H54 (cell line): ENCODE data around the gene CMTM1.
A peak's percentile ranks its signal among the peaks of the same experiment; 100 is the strongest.

ENCODE experiments used
- DNase-seq: peaks from one replicate; pipeline ENCODE4 v3.0.0; 2011; ENCODE audit warnings: low spot score, mixed read lengths; ENCODE audit not compliant: insufficient read length
- FAIRE-seq: peaks from 3 replicates; lab custom pipeline; 2011; peaks lifted over from hg19 to GRCh38; lab: Jason Lieb, UNC
- POLR2A ChIP-seq: IDR thresholded peaks from 2 replicates; pipeline ENCODE4 v1.6.1; 2011; ENCODE audit warnings: low read depth, mild to moderate bottlenecking, low read length

The CMTM1 gene

DNA sequence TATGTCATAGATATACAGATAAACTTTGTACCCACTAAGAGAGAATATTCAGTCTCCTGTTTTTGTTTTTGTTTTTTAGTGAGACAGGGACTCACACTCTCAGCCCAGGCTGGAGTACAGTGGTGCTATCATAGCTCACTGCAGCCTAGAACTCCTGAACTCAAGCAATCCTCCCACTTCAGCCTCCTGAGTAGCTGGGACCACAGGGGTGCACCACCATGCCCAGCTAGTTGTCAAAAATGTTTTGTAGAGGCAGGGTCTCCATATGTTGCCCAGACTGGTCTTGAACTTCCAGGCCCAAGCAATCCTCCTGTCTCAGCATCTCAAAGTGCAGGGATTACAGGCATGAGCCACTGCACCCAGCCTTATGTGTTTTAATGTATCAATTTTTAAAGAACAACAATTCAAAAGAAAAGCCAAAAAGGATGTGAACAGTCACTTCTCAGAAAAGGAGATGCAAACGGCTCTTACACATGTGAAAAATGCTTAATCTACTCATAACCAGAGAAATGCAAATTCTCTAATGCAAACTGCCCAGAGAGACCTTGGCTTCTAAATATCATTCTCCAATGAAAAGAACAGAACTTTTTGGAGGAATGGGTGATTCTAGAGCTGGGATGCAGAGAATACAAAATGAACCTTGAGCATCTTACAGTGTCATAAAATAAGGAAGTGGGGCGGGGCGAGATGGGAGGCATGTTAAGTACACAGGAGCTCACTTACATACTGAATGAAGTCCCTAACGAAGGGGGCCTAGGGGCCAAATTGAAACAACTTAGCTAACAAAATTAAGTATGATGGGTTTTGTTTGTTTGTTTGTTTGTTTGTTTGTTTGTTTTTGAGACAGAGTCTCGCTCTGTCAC lies 31.0 kb downstream of the CMTM1 start:
- DNase-seq (no peak), FAIRE-seq (no peak)
- TF ChIP-seq POLR2A: no peak

DNA sequence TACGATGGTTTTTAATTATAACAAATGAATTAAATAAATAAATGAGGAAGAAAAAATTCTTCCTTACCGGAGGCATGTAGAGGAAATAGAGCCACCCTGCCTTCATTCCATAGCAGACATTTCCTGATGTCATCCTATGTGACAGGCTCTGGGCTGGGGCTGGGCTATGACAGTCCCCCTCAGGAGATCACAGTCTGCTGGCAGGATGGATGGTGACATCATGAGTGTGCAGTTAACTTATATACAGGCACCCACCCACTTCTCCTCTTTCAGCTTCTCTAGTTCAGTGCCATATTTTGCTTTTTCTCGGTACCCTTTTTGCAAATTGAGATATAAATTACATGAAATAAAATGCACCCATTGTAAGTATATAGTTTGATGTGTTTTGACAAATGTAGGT lies 31.9 kb downstream of the CMTM1 start:
- FAIRE-seq: no peak
- DNase-seq: no peak
- no peak for TF ChIP-seq POLR2A

DNA sequence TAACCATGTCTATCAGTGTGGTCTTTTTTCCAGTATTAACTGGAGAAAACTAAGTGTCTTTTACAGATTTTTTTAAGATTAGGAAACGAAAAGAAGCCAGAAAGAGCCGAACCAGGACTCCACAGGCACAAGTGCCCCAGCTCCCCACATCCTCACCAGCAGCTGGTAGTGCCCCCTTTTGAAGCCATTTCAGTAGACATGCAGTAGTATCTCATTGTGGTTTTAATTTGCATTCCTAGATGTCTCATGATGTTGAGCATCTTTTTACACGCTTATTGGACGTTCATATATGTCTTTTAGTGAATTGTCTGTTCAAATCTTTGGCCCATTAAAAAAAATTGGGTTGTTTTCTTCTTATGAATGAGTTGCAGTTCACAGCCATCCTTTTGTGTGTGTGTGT lies 33.5 kb downstream of the CMTM1 start:
- DNase-seq (no peak), FAIRE-seq (no peak)
- no peak for TF ChIP-seq POLR2A

DNA sequence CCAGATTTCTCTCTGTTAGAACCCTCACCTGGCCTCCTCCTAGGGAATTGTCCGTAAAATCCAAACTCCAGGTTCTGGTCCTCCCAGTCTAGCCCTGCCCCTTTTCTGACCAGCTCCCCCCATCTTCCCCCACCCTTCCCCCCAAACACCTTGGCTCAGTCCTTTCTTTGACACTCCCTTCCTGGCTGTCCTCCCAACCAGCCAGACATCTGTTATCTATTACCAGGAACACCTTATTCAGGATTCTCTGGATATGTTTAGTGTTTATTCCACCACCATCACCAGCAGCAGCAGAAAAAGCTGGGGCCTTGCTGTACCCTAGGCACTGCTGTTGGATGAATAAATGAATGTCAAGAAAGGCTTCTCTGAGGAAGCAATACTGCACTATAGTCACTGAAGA lies 34.2 kb downstream of the CMTM1 start:
- no peak for TF ChIP-seq POLR2A
- FAIRE-seq: no peak
- no peak for DNase-seq

GRCh38 chr16:66601471-66601870 lies 35.2 kb downstream of the CMTM1 start:
- no peak for TF ChIP-seq POLR2A
- DNase-seq: no peak
- FAIRE-seq: no peak

GRCh38 chr16:66603537-66604375 lies 37.5 kb downstream of the CMTM1 start:
- FAIRE-seq: peak; percentile 6

GRCh38 chr16:66604376-66605176 lies 38.3 kb downstream of the CMTM1 start, which contains the start of gene CMTM3:
Gene CMTM3, plus strand, starts transcription at chr16:66604704. Its CDS starts 102 bp downstream, at chr16:66604806.
- FAIRE-seq: no peak

More at GRCh38 chr16:66603537-66604375, 37.5 kb downstream of the CMTM1 start:
- TF ChIP-seq POLR2A: no peak
- DNase-seq: peak; percentile 67

DNA sequence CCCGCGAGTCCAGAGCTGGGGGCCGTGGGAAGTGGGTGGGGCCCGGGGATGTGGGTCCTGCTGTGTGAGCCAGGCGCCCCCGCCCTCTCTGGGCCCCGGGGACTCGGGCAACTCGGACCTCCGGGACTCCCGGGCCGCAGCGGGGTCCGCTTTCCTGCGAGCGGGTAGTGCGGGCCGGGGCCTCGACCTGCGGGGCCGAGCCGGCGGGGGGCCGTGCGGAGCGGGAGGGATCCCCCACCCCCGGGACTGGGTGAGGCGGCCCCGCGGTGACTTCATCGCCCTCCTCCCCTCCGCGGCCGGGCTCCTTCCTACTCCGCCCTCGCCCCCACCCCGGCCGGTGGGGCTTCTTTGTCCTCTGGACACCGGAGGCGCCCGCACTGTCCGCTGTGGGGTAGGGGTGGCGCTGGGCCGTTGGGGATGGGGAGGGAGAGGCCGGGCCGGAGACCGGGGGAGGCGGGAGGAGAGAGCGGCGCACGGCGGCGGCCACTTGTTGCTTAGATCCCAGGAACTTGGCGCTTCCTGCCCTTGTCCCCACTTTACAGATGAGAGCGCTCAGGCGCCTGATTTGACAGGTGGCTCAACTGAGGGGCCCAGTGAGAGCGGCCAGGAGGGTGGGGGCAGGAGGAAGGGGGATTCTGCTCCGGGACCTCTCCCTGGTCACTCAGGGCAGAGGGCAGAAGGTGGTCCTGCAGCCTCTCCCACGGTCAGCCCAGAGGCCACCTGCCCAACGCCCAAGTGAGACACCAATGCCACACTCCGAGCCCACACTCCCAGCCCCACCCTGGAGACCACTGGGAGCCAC lies 39.1 kb downstream of the CMTM1 start:
- FAIRE-seq: no peak
- peak; percentile 56 for DNase-seq

More at GRCh38 chr16:66604376-66605176, 38.3 kb downstream of the CMTM1 start, which contains the start of gene CMTM3:
- DNase-seq: peak; percentile 60
- TF ChIP-seq POLR2A: no peak

DNA sequence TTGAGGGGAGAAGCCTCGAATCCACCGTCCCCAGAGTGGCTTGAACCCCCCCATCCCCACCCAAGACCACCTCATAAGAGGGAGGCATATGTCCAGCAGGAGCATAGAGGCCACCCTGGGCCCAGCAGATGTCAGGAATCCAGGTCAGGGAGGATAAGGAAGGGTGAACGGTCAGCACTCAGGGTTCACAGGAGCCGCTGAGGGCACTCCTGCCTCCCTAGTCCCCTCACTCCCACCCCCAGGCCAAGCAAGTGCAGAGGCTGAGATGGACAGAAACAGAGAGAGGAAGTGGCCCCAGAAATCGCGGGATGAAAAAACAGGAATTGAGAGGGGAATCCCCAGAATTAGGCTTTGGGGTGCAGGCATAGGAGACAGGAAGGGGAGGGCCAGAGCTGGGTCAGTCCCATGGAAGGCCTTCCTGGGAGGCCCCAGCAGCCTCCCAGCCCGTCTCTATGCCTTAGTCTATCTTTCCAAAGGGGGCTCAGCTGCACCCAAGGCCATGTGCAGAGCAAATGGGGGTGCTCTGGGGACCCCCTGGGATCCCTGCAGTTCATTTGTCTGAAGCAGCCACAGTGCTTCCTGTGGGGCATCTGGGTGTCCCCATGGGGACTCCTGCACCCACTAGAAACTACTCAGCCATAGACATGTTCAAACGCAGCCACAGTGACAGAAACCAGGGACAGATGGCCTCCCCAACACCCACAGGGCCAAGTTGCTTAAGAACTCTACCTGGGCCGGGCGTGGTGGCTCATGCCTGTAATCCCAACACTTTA lies 39.9 kb downstream of the CMTM1 start:
- DNase-seq (no peak), FAIRE-seq (no peak)
- no peak for TF ChIP-seq POLR2A

More for the DNA sequence above, 39.1 kb downstream of the CMTM1 start:
- TF ChIP-seq POLR2A: no peak; the same call in 1 of the 2 replicates

- DNase-seq: peak; percentile 89
- TF ChIP-seq POLR2A: no peak
- peak; percentile 48 for FAIRE-seq
Measured at GRCh38 chr16:66608241-66609138, 42.3 kb downstream of the CMTM1 start.

DNA sequence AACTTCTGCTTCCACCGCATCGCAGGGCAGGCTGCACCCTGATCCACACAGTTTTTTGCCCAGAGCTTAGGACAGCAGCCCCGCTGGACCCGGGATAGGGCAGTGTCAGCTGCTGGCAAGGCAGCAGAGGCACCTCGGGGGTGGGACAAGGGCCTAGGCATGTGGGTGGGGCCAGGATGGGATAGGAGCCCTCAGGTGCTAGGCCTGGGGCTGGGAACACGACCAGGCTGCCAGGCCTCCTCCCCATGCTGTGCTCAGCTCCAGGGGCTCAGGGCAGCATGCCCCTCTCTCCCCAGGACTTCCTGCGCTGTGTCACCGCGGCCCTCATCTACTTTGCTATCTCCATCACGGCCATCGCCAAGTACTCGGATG lies 42.9 kb downstream of the CMTM1 start:
- DNase-seq (no peak), FAIRE-seq (no peak)
- no peak for TF ChIP-seq POLR2A
